Measurements from ENCODE around the gene TMEM86B. TPM values are rescaled to one million over a fixed set of nuclear protein-coding genes. Genes with fewer than 3 reads are reported as not detected.

The TMEM86B gene
- total and polyA plus RNA-seq, 2 donors (not counting 3 experiments of a cell fraction or from before 2014, with no cell fraction given), result 4.5 to 5.4 TPM

DNA sequence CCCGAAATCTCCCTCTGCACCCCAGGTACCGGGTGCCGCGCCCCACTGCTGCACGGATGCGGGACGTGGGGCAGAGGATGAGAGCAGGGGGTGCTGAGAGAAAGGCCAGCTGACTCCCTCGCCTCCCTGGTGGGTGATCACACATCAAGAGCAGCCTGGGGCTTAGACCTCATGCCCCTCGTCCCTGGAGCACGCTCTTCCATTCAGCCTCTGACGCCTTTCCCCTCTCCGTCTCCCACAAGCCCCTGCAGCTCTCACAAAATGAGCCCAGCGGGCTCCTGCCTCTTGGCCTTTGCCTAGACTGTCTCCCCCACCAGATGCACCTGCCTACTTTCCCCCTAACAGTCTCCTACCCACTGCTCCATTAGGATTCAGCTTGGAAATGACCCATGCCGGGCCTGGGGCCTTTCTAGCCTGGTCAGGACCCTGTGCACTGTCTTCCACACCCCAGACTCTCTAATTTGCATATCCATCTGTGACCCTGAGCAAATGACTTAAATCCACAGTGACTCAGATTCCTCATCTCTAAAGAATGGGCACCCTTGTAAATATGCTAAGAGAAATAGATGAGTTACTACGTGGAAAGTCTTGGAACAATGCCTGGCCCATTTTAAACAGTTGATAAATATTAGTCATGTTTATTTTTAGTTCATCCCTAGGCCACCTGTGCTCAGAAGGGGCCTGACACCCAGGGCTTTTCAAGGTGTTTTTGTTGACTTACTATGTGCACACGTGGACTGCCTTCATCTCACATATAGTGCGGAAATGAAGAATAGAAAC is 18.7 kb downstream of the TMEM86B start:
- no peak overlapping the region for H3K9ac ChIP-seq (replicated peaks; ENCODE audit: extremely low read depth, insufficient read depth, low read length)
- H3K4me2 ChIP-seq (ENCODE audit: insufficient read depth, low read length), result no peak overlapping the region
- no peaks in the 10 kb centered on the region for H3K79me2 ChIP-seq (ENCODE audit: control insufficient read depth, insufficient read depth, low read length)
- DNase-seq (ENCODE audit: low read depth, low spot score) (peak; percentile 78), FAIRE-seq (peak; percentile 80)
- ChIA-PET POLR2A (no interaction called here), CTCF (no interaction called here)
- no peaks in the 10 kb centered on the region for H4K20me1 ChIP-seq (replicated peaks; ENCODE audit: control insufficient read depth, extremely low read depth, insufficient read depth, low read length)
- H3K9me1 ChIP-seq (replicated peaks; ENCODE audit: control insufficient read depth, extremely low read depth, insufficient read depth, low read length), result no peaks in the 10 kb centered on the region
- peaks cover 24% of the 10 kb centered on the region for H3K4me1 ChIP-seq (ENCODE audit: control insufficient read depth, extremely low read depth, insufficient read depth, low read length)
- peak overlapping the region; percentile 8 for H2AFZ ChIP-seq (ENCODE audit: low read depth, low read length)
- dilution Hi-C loops (cut with MboI; ENCODE audit: extremely low pct_ligation_motif_present, low sequenced_read_pairs) (no loop called here), intact Hi-C loops (cut with micrococcal nuclease) (no loop called here)
- H3K4me3 ChIP-seq (replicated peaks in 1 of 3; ENCODE audit: insufficient read depth in 1 of 3, low read depth in 1 of 3, low read length in 3 of 3), result no peak overlapping the region
- no peaks in the 10 kb centered on the region for H3K27me3 ChIP-seq (ENCODE audit: control insufficient read depth in 2 of 2, insufficient read depth in 2 of 2, low read length in 2 of 2)
- peak overlapping the region; percentile 49 for H3K27ac ChIP-seq (ENCODE audit: insufficient read depth, low read depth, low read length)
- H3K36me3 ChIP-seq (ENCODE audit: control insufficient read depth in 2 of 2, extremely low read depth in 1 of 2, insufficient read depth in 2 of 2, low read length in 2 of 2), result no peaks in the 10 kb centered on the region
- BruUV-seq (replicated peaks), result no TSS peak
- no peaks in the 10 kb centered on the region for H3K9me3 ChIP-seq (replicated peaks; ENCODE audit: control insufficient read depth, insufficient read depth, low read length)
- TF ChIP-seq FOS (IDR thresholded peaks at IDR 0.05; ENCODE audit: borderline replicate concordance, insufficient read depth, low read length) (peak; percentile 71), EZH2 (IDR thresholded peaks at IDR 0.05; ENCODE audit: borderline replicate concordance, low read depth, low read length, severe bottlenecking) (no peak), POLR2A (IDR thresholded peaks at IDR 0.05; ENCODE audit: low read depth, low read length) (no peak), POLR2AphosphoS5 (IDR thresholded peaks at IDR 0.05; ENCODE audit: insufficient read depth, low read depth, low read length) (peak; percentile 49), JUN (IDR thresholded peaks at IDR 0.05; ENCODE audit: borderline replicate concordance, insufficient read depth, insufficient read length, low read depth) (peak; percentile 62)
- TF ChIP-seq, protein P1, sequence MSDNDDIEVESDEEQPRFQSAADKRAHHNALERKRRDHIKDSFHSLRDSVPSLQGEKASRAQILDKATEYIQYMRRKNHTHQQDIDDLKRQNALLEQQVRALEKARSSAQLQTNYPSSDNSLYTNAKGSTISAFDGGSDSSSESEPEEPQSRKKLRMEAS (IDR thresholded peaks at IDR 0.05; ENCODE audit: insufficient read depth, insufficient read length), result no peak
